GM18502 (cell line): ENCODE data around the gene CNOT11.
"Not testable (repeated sequence)": the region's sequence is repeated elsewhere in the genome, so short reads cannot be mapped to it uniquely, and the experiment has no call there.

Experiments
- ATAC-seq: cut with Tn5 transposase; IDR thresholded peaks from one replicate; pipeline ENCODE4 v1.9.1; 2021; ENCODE audit warnings: mild to moderate bottlenecking; ENCODE audit not compliant: unreplicated experiment, poor library complexity

Gene CNOT11

GRCh38 chr2:101252408-101253012, at the start of gene CNOT11:
TSS of gene CNOT11 (plus strand) at chr2:101252886. CDS start at chr2:101252965, 79 bp downstream.
- ATAC-seq = peak; percentile 89

GRCh38 chr2:101204400-101205115, 48.1 kb upstream of the CNOT11 start:
- no peak for ATAC-seq

- ATAC-seq = no peak
These were observed 46.9 kb upstream of the CNOT11 start for GRCh38 chr2:101205521-101206479.

GRCh38 chr2:101208830-101209229, 43.9 kb upstream of the CNOT11 start:
- ATAC-seq = no peak

GRCh38 chr2:101219246-101219645, 33.4 kb upstream of the CNOT11 start:
- no peak for ATAC-seq

GRCh38 chr2:101220091-101220490, 32.6 kb upstream of the CNOT11 start:
- ATAC-seq = not testable (repeated sequence)

GRCh38 chr2:101223814-101224231, 28.9 kb upstream of the CNOT11 start:
- peak; percentile 99 for ATAC-seq

GRCh38 chr2:101230541-101231001, 22.1 kb upstream of the CNOT11 start:
- ATAC-seq = no peak

GRCh38 chr2:101231240-101231639, 21.4 kb upstream of the CNOT11 start:
- ATAC-seq = no peak

GRCh38 chr2:101231937-101232730, 20.6 kb upstream of the CNOT11 start:
- ATAC-seq = no peak

GRCh38 chr2:101232770-101233169, 19.9 kb upstream of the CNOT11 start:
- ATAC-seq = no peak

GRCh38 chr2:101234169-101234938, 18.3 kb upstream of the CNOT11 start:
- ATAC-seq = no peak

- not testable (repeated sequence) for ATAC-seq
These were observed 16.7 kb upstream of the CNOT11 start for GRCh38 chr2:101235956-101236355.

GRCh38 chr2:101237944-101238343, 14.7 kb upstream of the CNOT11 start:
- ATAC-seq = not testable (repeated sequence)

- no peak for ATAC-seq
These were observed 13.5 kb upstream of the CNOT11 start for GRCh38 chr2:101238930-101239759.

- not testable (repeated sequence) for ATAC-seq
These were observed 12.9 kb upstream of the CNOT11 start for GRCh38 chr2:101239760-101240118.

GRCh38 chr2:101240694-101241093, 12.0 kb upstream of the CNOT11 start:
- not testable (repeated sequence) for ATAC-seq

GRCh38 chr2:101241158-101241557, 11.5 kb upstream of the CNOT11 start:
- ATAC-seq = no peak
